Lung (tissue), 12 donors: ENCODE data around the gene C19orf53. TPM values are rescaled to one million over a fixed set of nuclear protein-coding genes. Genes with fewer than 3 reads are reported as not detected.

ENCODE experiments used
- ATAC-seq: fragments of 200-7000 bp; cut with Tn5 transposase; one replicate; pipeline ENCODE4 v1.9.1; 2020; ENCODE audit warnings: moderate number of reproducible peaks; ENCODE audit not compliant: insufficient read depth, low FRiP score
- DNase-seq, 3 donors: peaks; one replicate each; pipeline ENCODE4 v3.0.0-alpha.2; 2013 to 2017
- H3K27ac ChIP-seq, 2 donors: one replicate each; pipeline ENCODE4 v1.5.1; 2013; ENCODE audit warnings: mild to moderate bottlenecking in 2 of 2, moderate library complexity in 2 of 2, control low read depth in 1 of 2, inconsistent platforms in 1 of 2, low read depth in 1 of 2, low read length in 1 of 2
- H3K27me3 ChIP-seq, 3 donors: one replicate each; pipeline ENCODE4 v1.5.1; 2013; ENCODE audit warnings: low read length in 2 of 3; ENCODE audit not compliant: control insufficient read depth in 3 of 3, insufficient read depth in 3 of 3
- H3K36me3 ChIP-seq, 4 donors: one replicate each; pipeline ENCODE4 v1.5.1; 2013; ENCODE audit warnings: low read length in 4 of 4, mild to moderate bottlenecking in 1 of 4, moderate library complexity in 1 of 4; ENCODE audit not compliant: control insufficient read depth in 4 of 4, insufficient read depth in 4 of 4
- H3K4me1 ChIP-seq, 5 donors: one replicate each; pipeline ENCODE4 v1.5.1; 2013; ENCODE audit warnings: low read length in 5 of 5, mild to moderate bottlenecking in 2 of 5, moderate library complexity in 1 of 5; ENCODE audit not compliant: control insufficient read depth in 5 of 5, insufficient read depth in 5 of 5
- H3K4me3 ChIP-seq: one replicate; pipeline ENCODE4 v1.5.1; 2013; ENCODE audit warnings: mild to moderate bottlenecking, control low read depth, moderate library complexity
- H3K9ac ChIP-seq, 2 donors: one replicate each; pipeline ENCODE4 v1.5.1; 2013; ENCODE audit warnings: low read length in 2 of 2, control low read depth in 1 of 2; ENCODE audit not compliant: insufficient read depth in 1 of 2
- H3K9me3 ChIP-seq, 4 donors: one replicate each; pipeline ENCODE4 v1.5.1; 2013; ENCODE audit warnings: low read length in 3 of 4, mild to moderate bottlenecking in 1 of 4, moderate library complexity in 1 of 4; ENCODE audit not compliant: control insufficient read depth in 4 of 4, insufficient read depth in 3 of 4
- CTCF ChIP-seq: IDR thresholded peaks from 2 replicates; pipeline ENCODE4 v1.5.1; 2012; ENCODE audit warnings: mild to moderate bottlenecking; ENCODE audit errors: control extremely low read depth, extremely low read depth
- WGBS, 2 donors: extraction: QIAGEN DNeasy Blood & Tissue Kit; methylation state at CpG; one replicate each; pipeline ENCODE4 v1.1.7; 2013; 5-methylcytosine and 5-hydroxymethylcytosine counted together
- polyA plus RNA-seq, 2 donors: library from polyadenylated mRNA; stranded (reverse); fragments of 200-250 nt; gene quantifications; one replicate each; pipeline ENCODE4 v1.2.1, GENCODE V29; 2013
- total RNA-seq, 2 donors: library from RNA; depleted of rRNA in 1 of 2; stranded (reverse); fragments of >200 nt in 1 of 2; gene quantifications; one replicate each; pipeline ENCODE4 v1.2.1, GENCODE V29; 2014 to 2021
- donor health status: control.
- donor health status: control.
- donor health status: Bipolar disorder and iron deficiency.
- donor health status: healthy.
- donor health status: DM: yes; HTN: yes; CAD: no.

C19orf53 gene
- total and polyA plus RNA-seq, 4 donors: 62.6 to 251 (median 111) TPM

GRCh38 chr19:13781547-13781946, 7.3 kb downstream of the C19orf53 start:
- ATAC-seq: peak; percentile 72
- WGBS, 2 donors: 9 to 25% methylated on average over 4 to 5 of the region's 5 CpGs
- Histone ChIP-seq H3K27me3 (no peaks in the 10 kb centered on the region), H3K9ac (no peak overlapping the region), H3K4me3 (no peak overlapping the region), H3K4me1 (peaks cover 0 to 4% (median 0%) of the 10 kb centered on the region in 5 donors), H3K27ac (peak overlapping the region in 1 of 2 donors; percentile 57), H3K9me3 (no peaks in the 10 kb centered on the region), H3K36me3 (peaks cover 8 to 23% (median 20%) of the 10 kb centered on the region in 4 donors)
- no peak for TF ChIP-seq CTCF
- DNase-seq: peak; percentile 68 to 72 (median 70)

GRCh38 chr19:13782537-13782936, 8.3 kb downstream of the C19orf53 start:
- Histone ChIP-seq H3K36me3 (peaks cover 8 to 21% (median 17%) of the 10 kb centered on the region in 4 donors), H3K4me1 (peaks cover 0 to 4% (median 0%) of the 10 kb centered on the region in 5 donors), H3K9ac (no peak overlapping the region), H3K27ac (peak overlapping the region in 1 of 2 donors; percentile 46), H3K4me3 (no peak overlapping the region), H3K27me3 (no peaks in the 10 kb centered on the region), H3K9me3 (no peaks in the 10 kb centered on the region)
- no peak for TF ChIP-seq CTCF
- ATAC-seq (no peak), DNase-seq (no peak)
- WGBS, 2 donors: 56 to 79% methylated on average over 8 of the region's 8 CpGs

GRCh38 chr19:13783565-13784500, 9.6 kb downstream of the C19orf53 start:
- Histone ChIP-seq H3K4me1 (peaks cover 0 to 4% (median 0%) of the 10 kb centered on the region in 5 donors), H3K27ac (no peak overlapping the region), H3K9ac (no peak overlapping the region), H3K9me3 (no peaks in the 10 kb centered on the region), H3K4me3 (no peak overlapping the region), H3K27me3 (no peaks in the 10 kb centered on the region), H3K36me3 (peaks cover 2 to 11% (median 6%) of the 10 kb centered on the region in 4 donors)
- WGBS, 2 donors: 82 to 84% methylated on average over 18 of the region's 18 CpGs
- DNase-seq: no peak
- TF ChIP-seq CTCF: no peak
- no peak for ATAC-seq
